Spleen (tissue), 11 donors: Measurements from ENCODE around the gene HLF. TPM values are rescaled to one million over a fixed set of nuclear protein-coding genes. Genes with fewer than 3 reads are reported as not detected.

Experiments used
- DNase-seq: peaks from one replicate; pipeline ENCODE4 v3.0.0-alpha.2; 2020
- H3K27ac ChIP-seq, 8 donors: fragments of 200-600 bp; sonication (generic) in 7 of 8; 1 replicate in 4 of 8; 2 replicates in 4 of 8; pipeline versions ENCODE4 v1.5.0 to v1.8.0; 2016 to 2021; ENCODE audit warnings: inconsistent platforms in 4 of 8, mild to moderate bottlenecking in 4 of 8, moderate library complexity in 1 of 8
- H3K27me3 ChIP-seq, 7 donors: fragments of 200-600 bp; sonication (generic) in 6 of 7; replicated peaks in 1 of 7; 1 replicate in 4 of 7; 2 replicates in 3 of 7; pipeline versions ENCODE4 v1.5.0 to v1.8.0; 2016 to 2021; ENCODE audit warnings: inconsistent platforms in 3 of 7, mild to moderate bottlenecking in 1 of 7
- H3K36me3 ChIP-seq, 6 donors: fragments of 200-600 bp; sonication (generic) in 5 of 6; 1 replicate in 4 of 6; 2 replicates in 2 of 6; pipeline versions ENCODE4 v1.5.0 to v1.8.0; 2016 to 2021; ENCODE audit warnings: inconsistent platforms in 2 of 6
- H3K4me1 ChIP-seq, 6 donors: fragments of 200-600 bp; sonication (generic) in 5 of 6; 1 replicate in 3 of 6; 2 replicates in 3 of 6; pipeline versions ENCODE4 v1.5.0 to v1.8.0; 2016 to 2021; ENCODE audit warnings: inconsistent platforms in 3 of 6
- H3K4me3 ChIP-seq, 8 donors: fragments of 200-600 bp; sonication (generic) in 7 of 8; 1 replicate in 4 of 8; 2 replicates in 4 of 8; pipeline versions ENCODE4 v1.5.0 to v1.8.0; 2016 to 2021; ENCODE audit warnings: inconsistent platforms in 4 of 8, mild to moderate bottlenecking in 4 of 8, moderate library complexity in 2 of 8
- H3K9me3 ChIP-seq, 8 donors: fragments of 200-600 bp; sonication (generic) in 7 of 8; 1 replicate in 4 of 8; 2 replicates in 4 of 8; pipeline versions ENCODE4 v1.5.0 to v1.8.0; 2016 to 2021; ENCODE audit warnings: inconsistent platforms in 4 of 8
- POLR2A ChIP-seq, 3 donors: fragments of 450-650 bp; IDR thresholded peaks; one replicate each; pipeline ENCODE4 v1.5.1; 2017; ENCODE audit warnings: antibody characterized with exemption in 3 of 3, mild to moderate bottlenecking in 1 of 3
- POLR2AphosphoS5 ChIP-seq, 3 donors: sonication (generic); formaldehyde crosslinking; IDR thresholded peaks; one replicate each; pipeline ENCODE4 v1.5.1; 2017; ENCODE audit warnings: antibody characterized with exemption in 3 of 3
- WGBS, 5 donors: extraction: QIAGEN DNeasy Blood & Tissue Kit in 3 of 5; methylation state at CpG; one replicate each; pipeline versions ENCODE4 v1.1.5 to v1.1.7; 2013 to 2018; 5-methylcytosine and 5-hydroxymethylcytosine counted together
- intact Hi-C: fragments of 100-400 bp; cut with DNase I; formaldehyde crosslinking; loops from one replicate; pipeline ENCODE4 v1.15.0; 2023; ENCODE audit warnings: low total_unique reads
- polyA plus RNA-seq, 3 donors: library from polyadenylated mRNA; stranded (reverse); fragments of 200-250 nt; gene quantifications; one replicate each; pipeline ENCODE4 v1.2.1, GENCODE V29; 2013
- total RNA-seq, 7 donors: library from RNA; depleted of rRNA in 3 of 7; stranded (reverse); fragments of >200 nt in 3 of 7; fragmentation: NEBNext Ultra II Directional in 4 of 7; extraction: Animal tissue kit (Norgen Biotek cat#: 25700) in 4 of 7; gene quantifications; one replicate each; pipeline versions ENCODE4 v1.1.0 to v1.2.1, GENCODE V29; 2016 to 2021
- TF ChIP-seq, protein P1 (sequence below), 11 experiments: fragments of 200-600 bp in 7 of 11; fragments of 450-650 bp in 4 of 11; sonication (generic) in 4 of 11; IDR thresholded peaks in 8 of 11; conservative IDR thresholded peaks in 3 of 11; 1 replicate in 7 of 11; 2 replicates in 4 of 11; pipeline versions ENCODE4 v1.4.0 to v1.8.0; 2016 to 2021; ENCODE audit warnings: antibody characterized with exemption in 11 of 11, inconsistent platforms in 4 of 11, mild to moderate bottlenecking in 1 of 11
- donor health status: healthy with polysubstance abuse.
- donor health status: DM: no; HTN: no; CAD: no; lungs with moderate emphysema.
- donor health status: DM: no; HTN: no; CAD: no.
- donor health status: Bipolar disorder and iron deficiency.
- donor health status: healthy.
- donor health status: DM: no; HTN: no; CAD: no.
- donor health status: DM: yes; HTN: yes; CAD: no.

Gene HLF
- total and polyA plus RNA-seq, 10 donors, result 1.6 to 37.9 (median 12.9) TPM

DNA sequence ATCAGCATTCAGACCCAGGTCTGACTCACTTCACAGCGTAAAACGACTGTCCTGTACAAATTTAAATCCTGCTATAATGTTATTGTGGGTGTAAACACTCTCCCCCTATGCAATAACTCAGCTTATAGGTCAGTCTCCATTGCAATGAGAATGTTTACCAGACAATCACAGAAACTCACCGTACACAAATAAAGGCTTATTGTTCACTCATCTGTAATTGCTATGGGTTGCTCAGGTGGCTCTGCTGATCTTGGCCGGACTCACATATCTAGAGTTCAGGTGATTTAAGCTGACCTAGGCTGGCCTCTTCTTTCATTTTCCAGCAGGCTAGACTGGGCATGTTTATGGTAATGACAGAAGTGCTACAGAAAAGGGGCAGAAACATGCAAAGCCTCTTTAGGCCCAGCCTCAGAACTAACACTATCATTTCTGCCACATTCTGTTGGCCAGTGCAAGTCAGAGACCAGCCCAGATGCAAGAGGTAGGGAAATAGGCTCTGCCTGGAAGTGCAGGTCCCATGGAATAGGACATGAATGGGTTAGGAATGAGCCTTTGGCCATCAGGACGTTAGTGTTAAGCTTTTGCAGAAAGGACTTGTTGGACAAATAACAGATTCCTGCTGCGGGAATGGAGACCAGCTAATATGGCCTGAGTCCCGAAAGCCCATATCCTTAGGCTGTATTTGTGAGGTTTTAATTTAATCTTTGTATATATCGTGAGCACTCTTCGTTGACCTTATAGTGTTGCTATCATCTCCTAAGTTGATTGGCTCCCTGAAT lies 44.0 kb downstream of the HLF start:
- H3K27me3 ChIP-seq, result no peaks in the 10 kb centered on the region
- no peaks in the 10 kb centered on the region for H3K9me3 ChIP-seq
- H3K4me1 ChIP-seq, result peaks cover 0 to 8% (median 2%) of the 10 kb centered on the region in 6 donors
- intact Hi-C loops, result no loop called here
- no peak for TF ChIP-seq POLR2A (IDR thresholded peaks at IDR 0.05)
- TF ChIP-seq POLR2AphosphoS5 (IDR thresholded peaks at IDR 0.05), result no peak
- TF ChIP-seq, protein P1, sequence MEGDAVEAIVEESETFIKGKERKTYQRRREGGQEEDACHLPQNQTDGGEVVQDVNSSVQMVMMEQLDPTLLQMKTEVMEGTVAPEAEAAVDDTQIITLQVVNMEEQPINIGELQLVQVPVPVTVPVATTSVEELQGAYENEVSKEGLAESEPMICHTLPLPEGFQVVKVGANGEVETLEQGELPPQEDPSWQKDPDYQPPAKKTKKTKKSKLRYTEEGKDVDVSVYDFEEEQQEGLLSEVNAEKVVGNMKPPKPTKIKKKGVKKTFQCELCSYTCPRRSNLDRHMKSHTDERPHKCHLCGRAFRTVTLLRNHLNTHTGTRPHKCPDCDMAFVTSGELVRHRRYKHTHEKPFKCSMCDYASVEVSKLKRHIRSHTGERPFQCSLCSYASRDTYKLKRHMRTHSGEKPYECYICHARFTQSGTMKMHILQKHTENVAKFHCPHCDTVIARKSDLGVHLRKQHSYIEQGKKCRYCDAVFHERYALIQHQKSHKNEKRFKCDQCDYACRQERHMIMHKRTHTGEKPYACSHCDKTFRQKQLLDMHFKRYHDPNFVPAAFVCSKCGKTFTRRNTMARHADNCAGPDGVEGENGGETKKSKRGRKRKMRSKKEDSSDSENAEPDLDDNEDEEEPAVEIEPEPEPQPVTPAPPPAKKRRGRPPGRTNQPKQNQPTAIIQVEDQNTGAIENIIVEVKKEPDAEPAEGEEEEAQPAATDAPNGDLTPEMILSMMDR (IDR thresholded peaks at IDR 0.05 in 8 of 11, conservative IDR thresholded peaks at IDR 0.05 in 3 of 11), result no peak
- 87 to 93% (median 89%) methylated on average over 9 of the region's 9 CpGs for WGBS, 5 donors
- no peak for DNase-seq
- no peak overlapping the region for H3K4me3 ChIP-seq
- H3K27ac ChIP-seq, result no peak overlapping the region
- H3K36me3 ChIP-seq, result no peaks in the 10 kb centered on the region

DNA sequence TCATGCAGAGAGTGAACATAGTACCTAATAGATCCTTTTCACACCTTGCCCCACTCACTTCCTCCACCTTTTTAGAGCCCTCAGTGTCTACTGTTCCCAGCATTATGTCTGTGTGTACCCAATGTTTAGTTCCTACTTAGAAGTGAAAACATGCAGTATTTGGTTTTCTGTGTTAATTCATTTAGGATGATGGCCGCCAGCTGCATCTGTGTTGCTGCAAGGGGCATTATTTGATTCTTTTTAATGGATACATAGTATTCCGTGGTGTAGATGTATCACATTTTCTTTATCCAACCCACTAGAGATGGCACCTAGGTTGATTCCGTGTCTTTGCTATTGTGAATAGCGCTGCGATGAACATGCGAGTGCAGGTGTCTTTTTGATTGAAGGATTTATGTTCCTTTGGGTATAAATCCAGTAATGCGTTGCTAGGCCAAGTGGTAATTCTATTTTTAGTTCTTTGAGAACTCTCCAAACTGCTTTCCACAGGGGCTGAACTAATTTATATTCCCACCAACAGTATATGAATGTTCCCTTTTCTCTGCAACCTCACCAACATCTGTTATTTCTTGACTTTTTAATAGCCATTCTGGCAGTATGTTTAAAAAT lies 47.1 kb downstream of the HLF start:
- TF ChIP-seq POLR2AphosphoS5 (IDR thresholded peaks at IDR 0.05) (no peak), POLR2A (IDR thresholded peaks at IDR 0.05) (no peak)
- TF ChIP-seq, protein P1 (IDR thresholded peaks at IDR 0.05 in 8 of 11, conservative IDR thresholded peaks at IDR 0.05 in 3 of 11), result no peak

DNA sequence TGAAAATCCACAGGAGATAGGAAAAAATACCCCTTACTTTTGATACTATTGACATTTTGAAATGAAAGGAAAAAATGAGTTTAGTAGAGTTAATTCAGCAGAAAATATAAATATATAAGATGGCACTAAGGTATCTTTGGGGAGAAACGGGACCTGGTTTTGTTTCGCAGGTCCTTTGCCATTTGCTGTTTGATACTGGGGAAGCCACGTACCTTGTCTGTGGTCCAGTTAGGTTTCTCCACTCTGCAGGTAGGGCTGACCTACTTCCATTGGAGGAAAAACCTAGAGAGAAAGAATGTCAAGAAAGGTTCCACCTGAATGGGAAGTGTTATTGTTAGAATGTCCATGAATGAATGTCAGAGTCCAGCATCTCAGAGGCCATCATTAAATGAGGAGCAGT lies 48.1 kb downstream of the HLF start:
- intact Hi-C loops, result no loop called here
- Histone ChIP-seq H3K9me3 (no peaks in the 10 kb centered on the region), H3K4me1 (no peaks in the 10 kb centered on the region), H3K27me3 (no peaks in the 10 kb centered on the region), H3K4me3 (no peak overlapping the region), H3K36me3 (peaks cover 0 to 13% (median 0%) of the 10 kb centered on the region in 6 donors), H3K27ac (no peak overlapping the region)
- no peak for DNase-seq
- 84 to 95% (median 90%) methylated on average over 3 of the region's 3 CpGs for WGBS, 5 donors
- TF ChIP-seq POLR2A (IDR thresholded peaks at IDR 0.05) (no peak), POLR2AphosphoS5 (IDR thresholded peaks at IDR 0.05) (no peak)
- TF ChIP-seq, protein P1 (IDR thresholded peaks at IDR 0.05 in 8 of 11, conservative IDR thresholded peaks at IDR 0.05 in 3 of 11), result no peak

More for the DNA sequence above, 47.1 kb downstream of the HLF start:
- Histone ChIP-seq H3K36me3 (peaks cover 0 to 8% (median 0%) of the 10 kb centered on the region in 6 donors), H3K27me3 (no peaks in the 10 kb centered on the region), H3K27ac (no peak overlapping the region), H3K4me1 (no peaks in the 10 kb centered on the region), H3K9me3 (no peaks in the 10 kb centered on the region), H3K4me3 (no peak overlapping the region)
- DNase-seq, result no peak
- intact Hi-C loops, result no loop called here
- 86 to 96% (median 96%) methylated on average over 7 of the region's 7 CpGs for WGBS, 5 donors

- intact Hi-C loops, result no loop called here
- no peaks in the 10 kb centered on the region for H3K4me1 ChIP-seq
- no peak for DNase-seq
- no peak for TF ChIP-seq POLR2A (IDR thresholded peaks at IDR 0.05)
- TF ChIP-seq POLR2AphosphoS5 (IDR thresholded peaks at IDR 0.05), result no peak
- TF ChIP-seq, protein P1 (IDR thresholded peaks at IDR 0.05 in 8 of 11, conservative IDR thresholded peaks at IDR 0.05 in 3 of 11), result no peak
- WGBS, 5 donors, result 81 to 93% (median 87%) methylated on average over 8 of the region's 8 CpGs
- H3K27ac ChIP-seq, result no peak overlapping the region
- H3K27me3 ChIP-seq, result no peaks in the 10 kb centered on the region
- H3K9me3 ChIP-seq, result no peaks in the 10 kb centered on the region
- peaks cover 0 to 21% (median 0%) of the 10 kb centered on the region in 6 donors for H3K36me3 ChIP-seq
- H3K4me3 ChIP-seq, result no peak overlapping the region
These were observed 49.5 kb downstream of the HLF start for GRCh38 chr17:55314061-55314783.
